GM19467 (cell line): ENCODE results near the gene HNRNPF.
"Not testable (repeated sequence)": the region's sequence is repeated elsewhere in the genome, so short reads cannot be mapped to it uniquely, and the experiment has no call there.

Experiments used
- ATAC-seq: cut with Tn5 transposase; IDR thresholded peaks from one replicate; pipeline ENCODE4 v1.9.1; 2021; ENCODE audit warnings: mild to moderate bottlenecking, moderate library complexity; ENCODE audit not compliant: unreplicated experiment

HNRNPF gene

DNA sequence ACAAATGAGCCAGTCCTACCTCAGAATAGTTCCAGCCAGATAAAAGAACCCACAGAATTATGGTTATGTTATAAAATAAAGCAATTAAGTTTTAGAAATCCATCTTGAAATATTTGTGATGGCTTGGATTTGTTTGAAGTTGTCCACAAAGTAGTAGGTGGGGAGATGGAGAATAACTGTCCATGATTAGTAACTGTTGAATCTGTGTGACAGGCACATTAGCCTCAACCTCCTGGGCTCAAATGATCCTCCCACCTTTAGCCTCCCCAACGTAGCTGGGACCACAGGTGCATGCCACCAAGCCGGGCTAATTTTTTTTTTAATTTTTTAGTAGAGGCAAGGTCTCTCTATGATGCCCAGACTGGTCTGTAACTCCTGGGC lies 10.1 kb downstream of the HNRNPF start:
- no peak for ATAC-seq

DNA sequence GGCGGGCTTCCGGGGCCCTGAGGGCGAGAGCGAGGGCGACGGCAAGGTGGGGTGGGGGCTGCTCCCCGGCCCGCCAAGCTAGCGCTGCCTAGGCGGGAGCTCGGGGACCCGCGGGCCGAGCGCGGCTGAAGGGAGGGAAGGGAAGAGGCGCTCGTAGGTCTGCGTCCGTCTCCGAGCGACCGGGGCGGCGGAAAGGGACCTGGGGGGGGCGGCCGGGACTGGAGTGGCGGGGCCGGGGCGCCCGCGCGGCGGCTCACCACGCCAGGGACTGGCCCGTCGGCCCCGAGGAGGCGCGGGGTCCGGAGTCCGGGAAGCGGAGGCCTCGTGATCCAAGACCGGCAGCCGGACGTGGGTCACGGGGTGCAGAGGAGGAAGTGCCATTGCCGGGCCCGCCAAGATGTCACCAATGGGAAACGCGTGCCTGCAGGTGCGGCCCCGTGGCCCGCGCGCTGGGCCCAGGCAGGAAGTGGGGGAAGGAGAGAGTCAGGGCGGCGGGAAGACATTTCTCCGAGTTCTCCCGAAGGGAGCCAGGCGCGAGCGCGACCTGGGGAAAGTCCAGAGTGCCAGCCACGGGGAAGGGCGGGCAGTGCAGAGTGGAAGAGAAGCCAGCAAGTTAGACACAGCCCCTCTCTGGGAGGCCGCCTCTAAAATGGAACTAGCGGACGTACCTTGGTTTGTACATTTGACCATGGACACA lies 11.9 kb downstream of the HNRNPF start:
- ATAC-seq = peak; percentile 79

DNA sequence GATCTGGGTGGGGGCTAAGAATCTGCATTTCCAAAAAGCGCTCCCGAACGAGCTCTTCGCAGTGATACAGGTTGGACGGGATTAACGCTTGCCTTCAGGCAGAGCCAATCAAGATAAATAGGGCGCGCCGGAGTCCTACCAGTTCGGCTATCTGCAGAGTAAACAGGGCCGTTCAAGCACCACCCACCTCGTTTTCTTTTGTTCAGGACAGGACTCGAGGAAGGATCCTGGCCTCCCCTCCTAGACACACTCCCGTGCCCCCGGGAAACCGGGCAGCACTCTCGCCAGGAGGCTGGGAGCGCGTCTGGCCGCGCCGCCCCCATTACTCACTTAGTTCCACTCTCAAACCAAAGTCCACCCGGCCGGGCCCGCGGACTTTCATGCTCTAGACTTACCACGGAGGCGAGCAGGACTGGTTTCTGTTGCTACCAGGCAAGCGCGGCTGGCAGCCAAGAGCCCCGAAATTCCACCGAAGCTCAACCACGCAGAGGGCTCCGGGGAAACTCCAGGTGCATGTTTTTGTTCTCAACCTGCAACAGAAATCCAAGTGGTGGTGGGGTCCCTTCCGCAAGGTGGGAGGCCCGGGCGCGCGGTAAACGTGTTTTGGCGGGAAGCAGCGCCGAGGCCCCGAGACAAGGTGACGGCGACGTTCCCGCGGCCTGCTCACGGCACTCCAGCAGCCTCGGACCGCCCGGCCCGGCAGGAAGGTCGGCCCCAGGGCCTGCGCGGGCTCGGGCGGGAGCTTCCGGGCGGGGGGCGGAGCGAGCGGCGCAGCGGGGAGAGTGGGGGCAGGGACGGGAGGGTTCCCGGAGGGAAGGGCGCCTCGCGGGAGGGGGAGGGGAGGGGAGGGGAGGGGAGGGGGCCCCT lies 12.7 kb downstream of the HNRNPF start:
- ATAC-seq = peak; percentile 42

DNA sequence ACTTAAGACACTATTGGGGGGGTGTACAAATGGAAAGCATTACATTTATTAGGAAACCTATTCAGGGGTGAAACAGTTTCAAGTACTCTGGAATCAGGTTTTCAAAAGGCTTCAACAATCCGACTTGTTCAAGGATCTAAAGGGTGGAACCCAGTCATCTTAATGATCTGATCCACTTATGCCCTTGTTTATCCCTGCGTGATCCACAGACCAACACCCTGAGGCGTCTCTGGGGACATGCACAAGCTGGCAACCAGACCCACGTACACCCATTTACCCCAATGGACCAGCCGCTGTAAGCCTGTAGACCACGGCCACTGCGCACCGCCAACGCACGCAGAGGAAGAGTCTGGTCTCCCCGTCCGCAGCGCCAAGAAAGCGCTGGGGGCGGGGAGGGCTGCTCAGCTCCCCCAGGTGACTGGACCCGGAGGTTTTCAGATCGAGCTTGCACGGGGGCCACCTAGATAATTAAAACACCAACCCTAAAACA lies 13.4 kb downstream of the HNRNPF start:
- no peak for ATAC-seq

DNA sequence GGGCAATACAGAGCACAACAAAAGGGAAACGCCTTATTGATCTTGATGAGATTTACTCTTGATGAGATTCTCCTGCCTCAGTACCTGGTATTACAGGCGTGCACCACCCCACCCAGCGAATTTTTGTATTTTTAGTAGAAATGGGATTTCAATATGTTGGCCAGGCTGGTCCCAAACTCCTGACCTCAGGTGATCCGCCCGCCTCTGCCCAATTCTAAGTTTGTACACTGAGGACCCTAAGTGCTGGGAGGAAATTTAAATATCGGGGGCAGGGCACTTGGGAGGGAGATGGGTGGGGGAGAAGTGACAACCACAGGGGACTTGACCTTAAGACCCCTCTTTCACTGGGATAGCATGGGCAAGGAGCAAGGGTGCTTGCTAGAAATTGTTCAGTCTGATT lies 14.1 kb downstream of the HNRNPF start:
- no peak for ATAC-seq

DNA sequence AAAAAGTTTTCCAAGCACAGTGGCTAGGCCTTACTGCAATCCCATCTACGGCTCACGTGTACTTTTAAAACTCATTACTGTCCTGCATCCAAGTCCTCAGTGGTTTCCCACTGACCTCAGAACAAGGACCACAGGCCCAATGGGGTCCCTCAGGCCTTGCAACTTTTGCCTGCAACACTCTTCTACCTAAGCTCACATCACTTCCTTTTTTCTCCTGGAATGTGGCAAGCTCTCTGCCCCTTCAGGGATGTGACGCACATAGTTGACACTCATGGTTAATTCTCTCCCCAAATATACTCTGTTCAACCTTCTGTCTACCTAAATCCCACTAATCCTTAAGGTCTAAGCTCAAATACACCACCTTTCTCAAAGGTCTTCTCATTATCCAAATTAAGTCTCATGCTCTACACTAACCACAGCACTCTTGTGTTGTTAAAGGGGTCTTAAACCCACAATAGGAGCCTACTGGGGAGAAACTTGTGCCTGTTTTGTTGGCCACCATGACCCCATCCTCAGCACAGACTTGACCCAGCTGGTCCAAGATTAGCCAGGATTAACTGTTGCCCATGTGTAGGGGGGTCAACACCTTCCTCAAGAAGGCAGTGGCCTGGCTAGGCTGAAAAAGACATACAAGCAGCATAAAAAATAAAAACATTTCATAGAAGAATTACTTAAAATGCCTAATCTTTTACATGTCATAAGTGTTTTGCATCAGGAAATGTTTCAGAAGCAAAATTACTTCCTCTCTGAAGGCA lies 15.2 kb downstream of the HNRNPF start:
- no peak for ATAC-seq

DNA sequence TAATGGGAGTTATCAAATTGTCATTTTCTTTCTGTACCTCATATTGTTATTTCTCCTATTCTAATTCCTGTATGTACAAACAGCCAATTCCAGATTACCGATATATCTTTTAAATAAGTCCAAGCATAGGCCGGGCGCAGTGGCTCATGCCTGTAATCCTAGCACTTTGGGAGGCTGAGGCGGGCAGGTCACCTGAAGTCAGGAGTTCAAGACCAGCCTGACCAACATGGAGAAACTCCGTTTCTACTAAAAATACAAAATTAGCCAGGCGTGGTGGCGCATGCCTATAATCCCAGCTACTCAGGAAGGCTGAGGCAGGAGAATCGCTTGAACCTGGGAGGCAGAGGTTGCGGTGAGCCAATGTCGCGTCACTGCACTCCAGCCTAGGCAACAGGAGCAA lies 15.8 kb downstream of the HNRNPF start:
- not testable (repeated sequence) for ATAC-seq

DNA sequence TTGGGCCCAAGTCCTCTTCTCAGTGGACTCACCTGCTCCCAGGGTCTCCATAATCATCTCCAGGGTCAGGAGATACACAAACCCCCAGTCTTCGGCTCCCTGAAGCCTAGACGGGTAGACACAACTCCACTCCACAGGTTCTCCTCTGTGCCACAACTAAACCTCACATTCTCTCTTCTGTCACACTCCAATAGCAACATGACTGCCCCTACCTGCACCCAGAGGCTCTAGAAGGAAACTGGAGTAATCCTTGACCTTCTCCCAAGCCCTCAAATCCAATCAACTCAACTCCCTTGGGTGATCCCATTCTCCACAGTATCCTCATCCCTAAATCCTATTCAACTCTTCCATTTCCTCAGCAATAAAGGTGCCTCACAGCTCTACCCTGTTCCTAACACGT lies 16.2 kb downstream of the HNRNPF start:
- ATAC-seq = no peak

DNA sequence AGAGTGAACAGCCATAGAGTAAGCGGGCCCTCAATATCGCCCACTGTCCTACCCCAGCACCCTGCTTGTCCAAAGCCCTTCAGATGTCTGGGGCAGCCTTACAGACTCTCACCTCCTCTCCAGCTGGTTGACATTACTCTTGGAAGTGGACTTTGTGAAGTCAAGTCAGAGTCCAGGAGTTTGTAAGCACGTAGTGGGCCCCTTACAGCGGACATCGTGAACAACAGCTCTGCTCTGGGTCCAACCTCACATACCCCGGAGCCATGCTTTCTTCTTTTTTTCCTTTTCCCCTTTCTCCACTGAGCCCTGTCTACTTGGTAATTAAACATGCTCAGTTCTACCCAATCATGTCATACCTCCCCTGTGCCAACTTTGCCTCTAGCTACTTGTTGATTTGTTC lies 17.5 kb downstream of the HNRNPF start:
- no peak for ATAC-seq

DNA sequence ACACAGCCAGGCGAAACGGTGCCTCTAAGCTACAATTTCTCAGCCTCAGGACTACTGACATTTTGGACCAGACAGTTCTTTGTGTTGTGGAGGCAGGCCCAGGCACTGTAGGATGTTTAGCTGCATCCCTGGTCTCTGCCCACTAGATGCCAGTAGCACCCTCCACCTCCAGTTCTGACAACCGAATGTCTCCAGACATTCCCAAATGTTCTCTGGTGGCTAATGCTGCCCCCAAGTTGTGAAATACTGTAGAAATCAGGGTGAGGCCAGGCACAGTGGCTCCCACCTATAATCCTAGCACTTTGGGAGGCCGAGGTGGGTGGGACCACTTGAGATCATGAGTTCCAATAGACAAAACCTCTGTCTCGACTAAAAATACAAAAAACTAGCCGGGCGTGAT lies 18.2 kb downstream of the HNRNPF start:
- no peak for ATAC-seq

DNA sequence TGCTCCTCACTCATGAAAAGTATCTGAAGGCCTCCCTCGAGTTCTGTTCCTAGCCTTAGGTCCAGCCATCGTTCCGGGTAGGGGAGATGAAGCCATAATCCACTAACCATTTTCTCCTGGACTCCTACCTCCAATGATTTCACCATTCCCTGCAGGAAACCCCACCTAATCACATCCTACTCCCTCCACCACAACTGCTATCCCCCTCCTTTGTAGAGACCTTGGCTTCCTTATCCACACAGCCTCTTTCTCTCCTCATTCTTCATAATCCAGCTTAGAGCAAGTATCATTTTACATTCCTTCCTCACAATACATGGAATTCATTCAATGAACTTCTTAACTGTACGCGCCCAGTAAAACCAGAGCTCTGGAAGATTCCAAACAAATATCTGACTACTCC lies 18.7 kb downstream of the HNRNPF start:
- ATAC-seq = no peak

DNA sequence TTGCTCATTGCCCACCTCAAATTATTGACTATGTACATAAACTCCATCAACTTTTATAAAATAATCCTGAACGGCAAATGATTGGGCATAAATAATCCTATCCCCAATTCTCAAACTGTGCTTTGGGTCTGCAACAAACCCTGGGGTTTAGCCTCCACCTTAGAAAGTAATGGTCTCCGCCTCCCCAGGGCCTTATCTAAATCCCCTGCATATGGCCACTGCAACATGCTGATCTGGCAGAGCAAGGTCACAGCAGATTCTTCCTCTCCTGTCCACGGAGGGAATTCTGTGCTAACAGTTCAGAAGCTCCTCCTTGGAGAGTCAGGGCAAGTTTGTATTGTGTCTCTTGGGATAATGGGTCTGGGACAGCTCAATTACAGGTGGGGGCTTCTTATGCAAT lies 19.1 kb downstream of the HNRNPF start:
- no peak for ATAC-seq

DNA sequence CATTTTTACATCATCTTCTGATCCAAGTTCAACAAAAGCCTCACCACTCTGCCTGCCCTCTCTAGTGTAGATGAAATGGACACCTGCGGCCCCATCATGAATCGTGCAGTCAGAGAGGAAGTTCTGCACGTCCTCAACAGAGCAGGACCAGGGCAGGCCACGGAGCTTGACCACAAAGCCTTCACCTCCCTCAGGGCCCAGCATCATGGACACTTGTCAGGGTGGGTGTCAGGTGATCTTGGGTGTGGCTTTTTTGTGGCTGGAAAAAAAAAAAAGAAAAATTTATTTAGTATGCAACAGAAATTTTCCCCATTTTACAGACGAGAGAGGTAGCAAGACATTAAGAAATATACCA lies 21.3 kb downstream of the HNRNPF start:
- no peak for ATAC-seq

DNA sequence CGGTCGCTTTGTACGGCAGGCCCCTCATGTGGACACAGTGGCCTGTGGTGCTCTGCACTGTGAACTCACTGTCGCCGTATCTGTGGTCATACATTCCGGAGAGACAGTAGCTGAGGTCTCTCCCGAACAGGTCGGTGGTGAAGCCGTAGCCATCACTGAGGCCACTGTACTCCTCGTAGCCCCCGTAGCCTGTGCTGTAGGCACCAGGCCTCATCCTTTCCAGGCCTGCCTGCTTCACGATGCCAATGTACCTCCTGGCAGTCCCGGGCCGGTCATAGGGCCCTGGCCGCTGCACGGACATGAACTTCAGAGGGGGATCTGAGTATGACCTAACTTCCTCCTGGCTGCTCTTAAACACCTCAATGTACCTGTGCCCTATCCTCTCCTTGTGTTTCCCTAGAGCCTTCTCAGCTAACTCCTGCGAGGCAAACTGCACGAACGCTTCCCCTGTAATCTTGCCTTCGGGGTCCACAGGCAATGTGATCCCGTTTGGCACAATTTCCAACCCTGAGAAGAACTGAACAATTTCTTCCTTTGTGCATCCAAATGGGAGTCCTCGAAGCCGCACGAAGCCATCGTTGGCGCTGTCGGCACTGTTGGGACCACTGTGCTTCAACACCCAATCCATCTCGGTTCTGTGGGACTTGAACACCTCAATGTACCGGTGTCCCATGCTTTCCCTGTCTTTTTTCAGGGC lies 21.9 kb downstream of the HNRNPF start:
- no peak for ATAC-seq

DNA sequence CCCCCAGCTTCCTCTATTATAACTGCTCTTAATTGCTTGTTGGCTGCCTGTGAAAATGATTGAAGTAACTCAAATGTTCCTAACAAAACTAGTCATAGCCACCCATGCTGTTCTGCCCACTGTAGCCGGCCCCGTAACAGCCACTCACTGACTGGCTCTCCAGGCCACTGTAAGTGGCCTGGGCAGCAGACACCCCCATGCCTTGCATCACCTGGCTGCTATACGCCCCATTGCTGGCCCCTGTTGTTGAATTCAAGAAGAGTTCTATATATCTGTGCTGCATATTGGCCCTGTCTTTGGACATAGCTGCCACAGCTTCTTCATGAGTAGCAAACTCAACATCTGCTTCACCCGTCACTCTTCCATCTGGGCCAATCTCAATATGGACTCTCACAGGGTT lies 22.4 kb downstream of the HNRNPF start:
- no peak for ATAC-seq

DNA sequence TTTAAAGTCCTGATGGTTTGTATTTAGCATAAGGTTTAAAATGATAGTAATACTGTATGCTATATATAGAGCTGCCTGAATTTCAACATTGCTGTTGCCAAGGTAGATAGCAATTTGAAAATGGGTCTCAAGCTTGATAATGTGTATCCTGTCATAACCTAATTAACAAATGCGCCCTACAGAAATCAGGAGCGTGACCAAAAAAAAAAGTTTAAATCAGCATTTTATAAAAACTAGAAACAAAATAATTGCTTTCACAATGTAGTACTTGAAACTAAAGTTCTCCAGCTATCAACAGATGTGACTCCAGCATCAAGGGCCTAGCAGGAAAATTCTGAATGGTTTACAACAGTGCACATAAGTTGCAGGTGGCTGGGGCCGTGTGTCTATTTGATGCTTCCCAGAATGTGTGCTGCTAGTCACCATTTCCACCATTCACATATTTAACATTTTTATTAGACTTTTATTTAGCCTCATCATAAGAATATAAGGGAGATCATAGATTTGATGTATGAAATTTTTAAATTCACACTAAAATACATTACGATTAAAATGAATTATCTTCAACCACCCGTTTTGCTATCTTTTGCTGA lies 23.5 kb downstream of the HNRNPF start:
- no peak for ATAC-seq

DNA sequence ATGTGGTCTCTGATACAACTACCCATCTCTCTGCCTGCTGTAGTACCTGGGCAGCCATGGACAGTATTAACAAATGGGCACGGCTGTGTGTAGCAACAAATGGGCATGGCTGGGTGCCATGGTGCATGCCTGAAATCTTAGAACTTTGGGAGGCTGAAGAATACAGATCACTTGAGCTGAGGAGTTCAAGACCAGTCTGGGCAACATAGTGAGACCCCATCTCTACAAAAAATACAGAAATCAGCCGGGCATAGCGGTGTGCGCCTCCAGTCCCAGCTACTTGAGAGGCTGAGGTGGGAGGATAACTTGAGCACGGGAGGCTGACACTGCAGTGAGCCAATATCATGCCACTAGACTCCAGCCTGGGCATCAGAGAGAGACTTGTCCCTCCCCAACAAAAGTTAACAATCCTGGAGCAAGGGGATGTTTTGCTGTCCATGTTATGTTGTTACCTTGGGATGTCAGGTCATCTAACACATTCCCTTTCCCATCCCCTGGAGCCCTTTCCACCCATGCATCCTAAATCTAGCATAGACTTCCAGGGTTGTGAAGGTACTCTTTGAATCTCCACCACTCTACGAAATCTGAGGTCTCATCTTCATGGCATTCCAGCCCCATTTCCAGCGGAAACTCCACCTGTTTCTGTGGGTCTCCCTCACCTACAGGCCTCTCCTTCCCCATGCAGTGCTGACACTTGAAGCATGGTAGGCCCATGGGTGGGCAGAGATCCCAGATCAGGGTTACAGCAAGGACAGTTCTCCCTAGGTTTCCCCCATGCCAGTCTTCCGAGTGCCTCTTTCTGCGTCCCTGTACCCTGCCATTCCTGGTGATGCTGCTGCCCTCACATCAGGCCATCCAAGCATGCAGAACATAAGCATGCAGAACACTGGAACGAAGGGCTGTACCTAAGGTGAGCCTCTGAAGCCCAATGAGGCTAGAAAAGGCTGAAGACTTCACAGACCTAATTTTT lies 24.4 kb downstream of the HNRNPF start:
- ATAC-seq = no peak

DNA sequence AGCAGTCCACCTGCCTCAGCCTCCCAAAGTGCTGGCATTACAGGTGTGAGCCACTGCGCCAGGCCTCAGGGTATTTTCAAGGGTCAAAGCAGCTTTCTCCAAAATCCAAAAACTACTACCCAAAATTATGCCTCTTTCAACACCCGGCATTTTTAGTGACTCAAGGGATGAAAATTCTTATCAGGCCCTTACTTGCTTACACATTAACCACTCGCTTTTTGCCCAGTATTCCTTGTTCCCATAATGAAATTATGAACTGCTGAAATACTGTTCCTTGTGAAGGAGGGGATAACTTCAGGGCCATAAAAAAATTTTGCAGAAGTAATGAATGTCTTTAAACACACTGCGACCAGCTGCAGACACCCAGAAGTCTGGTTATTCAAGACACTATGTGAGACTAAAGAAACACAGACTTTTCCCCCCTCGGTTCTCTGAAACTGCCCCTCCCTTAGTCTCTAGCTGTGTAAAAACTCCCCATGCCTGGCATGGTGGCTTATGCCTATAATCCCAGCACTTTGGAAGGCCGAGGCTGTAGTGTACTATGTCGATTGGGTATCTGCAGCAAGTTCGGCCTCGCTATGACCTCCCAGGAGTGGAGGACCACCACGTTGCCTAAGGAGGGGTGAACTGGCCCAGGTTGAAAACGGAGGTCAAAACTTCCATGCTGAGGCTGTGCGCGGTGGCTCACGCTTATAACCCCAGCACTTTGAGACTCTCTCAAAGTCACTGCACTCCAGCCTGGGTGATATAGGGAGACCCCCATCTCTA lies 25.6 kb downstream of the HNRNPF start:
- ATAC-seq = no peak
